ENCODE results near the gene RPE65.

GRCh38 chr1:68442006-68442405 lies 7.7 kb downstream of the RPE65 start:
- TF ChIP-seq CTCF (IDR thresholded peaks at IDR 0.05) (no peak), POLR2A (IDR thresholded peaks at IDR 0.05) (no peak)
